GM04503 (cell line): ENCODE data around the gene OR2H1.
"Not testable (repeated sequence)": the region's sequence is repeated elsewhere in the genome, so short reads cannot be mapped to it uniquely, and the experiment has no call there.

Source experiments
- DNase-seq: peaks from one replicate; pipeline ENCODE4 v3.0.0-alpha.2; 2012; ENCODE audit warnings: low read depth

OR2H1 gene

DNA sequence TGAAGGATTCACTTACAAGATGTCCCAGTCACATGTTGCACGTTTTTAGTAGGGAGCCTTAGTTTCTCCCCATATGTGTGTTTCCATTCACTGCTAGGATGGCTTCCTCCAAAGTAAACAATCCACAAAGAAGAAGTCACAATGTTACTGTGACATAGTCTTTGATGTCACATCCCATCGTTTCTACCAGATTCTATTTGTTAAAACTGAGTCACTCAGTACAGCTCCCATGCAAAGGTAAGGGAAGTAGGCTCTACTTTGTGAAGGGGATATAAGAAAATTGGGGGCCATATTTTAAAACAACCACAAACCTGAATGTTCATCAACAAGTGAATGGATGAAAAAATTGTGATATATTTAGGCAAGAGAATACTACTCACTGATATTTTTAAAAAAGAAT, at the start of gene OR2H1, which contains the start of gene OR11A1:
Gene OR2H1, plus strand, starts transcription at position 185 of the 400 bp plus-strand sequence. CDS start 4,615 bp downstream, outside the sequence.
Gene OR11A1, minus strand, starts transcription at position 101 of the 400 bp plus-strand sequence. CDS start 29,430 bp downstream, outside the sequence.
- no peak for DNase-seq

- no peak for DNase-seq
Measured at GRCh38 chr6:29414588-29414987, 42.4 kb upstream of the OR2H1 start, which contains the start of gene OR12D1. TSS of gene OR12D1 (plus strand) at chr6:29414928.

- DNase-seq: no peak
Measured at GRCh38 chr6:29419516-29419915, 37.4 kb upstream of the OR2H1 start.

GRCh38 chr6:29424168-29424567, 32.8 kb upstream of the OR2H1 start:
- DNase-seq: no peak

DNA sequence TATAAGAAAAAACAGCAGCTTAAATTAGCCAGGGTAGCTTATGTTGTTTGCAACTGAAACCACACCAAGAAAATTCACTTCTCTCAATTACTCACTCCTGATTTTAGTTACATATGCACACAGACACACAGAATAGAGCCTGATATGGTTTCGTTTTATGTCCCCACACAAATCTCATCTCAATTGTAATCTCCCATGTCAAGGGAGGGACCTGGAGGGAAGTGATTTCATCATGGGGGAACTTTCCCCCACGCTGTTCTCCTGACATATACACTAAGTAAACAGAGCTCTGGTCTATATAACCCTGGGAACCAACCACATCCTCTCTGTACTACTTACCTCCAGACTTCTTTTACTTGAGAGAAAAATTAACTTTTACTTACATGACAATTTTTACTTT, 32.4 kb upstream of the OR2H1 start:
- no peak for DNase-seq

DNA sequence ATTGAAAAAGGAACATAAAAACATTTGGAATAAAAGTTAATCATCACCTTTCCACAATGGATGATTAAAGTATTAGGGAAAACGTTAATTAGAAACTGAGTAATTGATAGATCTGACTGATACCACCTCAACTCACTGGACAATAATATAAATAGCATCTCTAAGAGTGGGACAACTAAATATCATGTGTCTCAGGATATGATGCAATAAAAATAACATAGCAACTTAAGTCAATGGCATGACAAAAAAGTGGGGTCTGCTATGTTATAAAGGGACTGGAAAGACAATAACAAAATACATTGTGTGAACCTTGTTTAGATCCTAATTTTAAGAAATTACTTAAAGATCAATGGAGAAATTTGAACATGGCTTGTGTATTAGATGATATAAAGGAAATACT, 31.9 kb upstream of the OR2H1 start:
- DNase-seq: no peak

DNA sequence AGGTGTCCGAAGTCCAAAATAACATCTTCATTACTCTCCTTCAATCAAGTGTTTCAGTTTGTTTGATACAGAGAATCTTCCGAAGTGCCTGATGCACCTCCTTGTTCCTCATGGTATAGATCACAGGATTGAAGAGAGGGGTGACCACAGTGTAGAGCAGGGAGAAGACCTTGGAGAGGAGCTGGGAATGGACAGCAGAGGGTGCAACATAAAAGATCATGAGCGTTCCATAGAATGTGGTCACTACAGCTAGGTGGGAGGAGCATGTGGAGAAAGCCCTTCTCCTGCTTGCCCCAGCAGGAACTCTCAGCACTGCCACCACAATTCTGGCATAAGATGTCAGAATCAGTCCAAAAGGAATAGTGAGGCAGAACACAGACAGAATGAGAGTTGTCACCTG, 30.3 kb upstream of the OR2H1 start:
- no peak for DNase-seq

- not testable (repeated sequence) for DNase-seq
Measured at GRCh38 chr6:29436730-29437129, 20.2 kb upstream of the OR2H1 start.

DNA sequence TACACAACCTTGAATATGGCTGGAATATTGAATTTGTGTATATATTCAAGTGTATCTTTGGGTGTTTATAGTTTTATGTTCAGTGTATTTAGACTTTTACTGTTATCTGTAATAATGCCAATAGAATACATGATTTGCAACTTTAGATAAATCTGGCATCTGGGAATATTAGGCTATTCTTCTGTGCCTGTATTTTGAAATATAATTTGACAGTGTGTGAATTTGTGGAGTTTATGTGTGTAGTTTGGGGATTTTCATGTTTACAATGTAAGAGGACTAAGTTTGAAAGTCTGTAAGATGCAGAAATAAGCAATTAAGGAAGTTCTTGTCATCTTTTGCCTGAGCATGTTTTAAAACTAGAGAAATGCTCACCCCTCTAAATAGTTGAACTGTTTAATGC, 17.9 kb upstream of the OR2H1 start, which contains the start of gene OR10C1:
Gene OR10C1, plus strand, starts transcription at position 301 of the 400 bp plus-strand sequence. CDS start 710 bp downstream, outside the sequence.
- no peak for DNase-seq

DNA sequence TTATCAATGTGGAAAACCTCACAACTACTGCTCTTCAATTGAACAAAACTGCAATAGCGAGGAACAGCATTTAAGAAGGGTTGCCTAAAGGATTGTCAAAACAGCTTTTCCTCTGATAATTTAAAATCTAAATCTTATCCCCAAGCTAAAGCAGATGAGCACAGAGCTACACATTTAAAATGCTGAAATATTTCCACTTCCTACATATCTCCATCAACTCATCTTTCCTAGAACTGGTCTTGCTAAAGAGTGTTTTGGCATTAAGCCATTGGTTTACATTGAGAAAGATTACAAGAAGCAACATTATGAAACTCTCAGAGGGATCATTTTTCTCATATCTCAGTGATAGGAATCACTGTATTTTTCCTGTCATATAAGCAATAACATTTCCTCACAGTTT, 14.2 kb upstream of the OR2H1 start:
- no peak for DNase-seq

- not testable (repeated sequence) for DNase-seq
Measured at GRCh38 chr6:29444031-29444430, 12.9 kb upstream of the OR2H1 start.

DNA sequence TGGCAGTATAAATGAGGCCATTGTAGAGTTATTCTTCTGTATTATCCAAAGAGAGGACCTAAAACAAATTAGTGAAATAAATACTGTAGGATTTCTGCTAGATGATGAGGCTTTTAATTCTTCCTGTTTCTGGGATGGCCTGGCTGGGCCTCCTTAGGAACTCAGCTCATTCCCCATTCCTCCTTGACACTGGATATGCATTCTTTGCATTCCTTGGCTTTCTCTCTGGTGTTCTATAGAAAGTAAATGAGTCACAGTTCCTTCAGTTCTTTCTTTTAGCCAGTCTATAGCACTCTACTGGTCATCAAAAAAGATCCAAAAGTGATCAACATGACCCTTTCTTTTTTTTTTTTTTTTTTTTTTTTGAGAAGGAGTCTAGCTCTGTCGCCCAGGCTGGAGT, 9.3 kb upstream of the OR2H1 start:
- DNase-seq: no peak

DNA sequence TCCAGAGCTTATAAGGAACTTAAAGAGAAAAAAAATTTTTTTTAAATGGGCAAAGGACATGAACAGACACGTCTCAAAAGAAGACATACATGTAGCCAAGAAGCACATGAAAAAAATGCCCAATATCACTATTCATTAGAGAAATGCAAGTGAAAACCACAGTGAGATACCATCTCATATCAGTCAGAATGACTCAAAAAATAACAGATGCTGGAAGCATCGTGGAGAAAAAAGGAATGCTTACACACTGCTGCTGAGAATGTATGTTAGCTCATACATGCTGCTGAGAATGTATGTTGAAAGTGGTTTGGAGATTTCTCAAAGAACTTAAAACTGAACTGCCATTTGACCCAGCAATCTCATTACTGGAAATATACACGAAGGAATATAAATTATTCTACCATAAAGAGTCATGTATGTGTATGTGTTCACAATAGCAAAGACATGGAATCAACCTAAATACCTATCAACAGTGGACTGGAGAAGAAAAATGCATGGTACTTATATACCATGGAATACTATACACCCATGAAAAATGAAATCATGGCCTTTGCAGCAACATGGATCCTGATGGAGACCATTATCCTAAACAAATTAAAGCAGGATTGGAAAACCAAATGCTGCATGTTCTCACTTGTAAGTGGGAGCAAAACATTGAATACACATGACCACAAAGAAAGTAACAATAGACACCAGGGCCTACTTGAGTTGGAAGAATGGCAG, 5.3 kb upstream of the OR2H1 start:
- DNase-seq: no peak

GRCh38 chr6:29461021-29461814, 4.3 kb downstream of the OR2H1 start:
- no peak for DNase-seq

DNA sequence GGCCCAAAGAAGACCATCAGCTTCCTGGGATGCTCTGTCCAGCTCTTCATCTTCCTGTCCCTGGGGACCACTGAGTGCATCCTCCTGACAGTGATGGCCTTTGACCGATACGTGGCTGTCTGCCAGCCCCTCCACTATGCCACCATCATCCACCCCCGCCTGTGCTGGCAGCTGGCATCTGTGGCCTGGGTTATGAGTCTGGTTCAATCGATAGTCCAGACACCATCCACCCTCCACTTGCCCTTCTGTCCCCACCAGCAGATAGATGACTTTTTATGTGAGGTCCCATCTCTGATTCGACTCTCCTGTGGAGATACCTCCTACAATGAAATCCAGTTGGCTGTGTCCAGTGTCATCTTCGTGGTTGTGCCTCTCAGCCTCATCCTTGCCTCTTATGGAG, 5.1 kb downstream of the OR2H1 start:
- no peak for DNase-seq

DNA sequence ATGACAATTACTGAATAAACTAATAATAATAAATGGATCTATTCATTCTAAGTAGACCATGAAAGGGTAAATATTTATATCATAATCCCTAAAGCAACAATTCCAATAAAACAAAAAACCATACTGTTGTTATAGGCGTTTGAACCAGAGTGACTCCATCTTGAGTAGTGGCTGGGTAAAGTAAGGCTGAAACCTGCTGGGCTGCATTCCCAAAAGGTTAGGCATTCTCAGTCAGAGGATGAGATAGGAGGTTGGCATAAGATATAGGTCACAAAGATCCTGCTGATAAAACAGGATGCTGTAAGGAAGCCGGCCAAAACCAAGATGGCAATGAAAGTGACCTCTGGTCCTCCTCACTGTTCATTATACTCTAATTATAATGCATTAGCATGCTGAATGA, 8.3 kb downstream of the OR2H1 start:
- no peak for DNase-seq

DNA sequence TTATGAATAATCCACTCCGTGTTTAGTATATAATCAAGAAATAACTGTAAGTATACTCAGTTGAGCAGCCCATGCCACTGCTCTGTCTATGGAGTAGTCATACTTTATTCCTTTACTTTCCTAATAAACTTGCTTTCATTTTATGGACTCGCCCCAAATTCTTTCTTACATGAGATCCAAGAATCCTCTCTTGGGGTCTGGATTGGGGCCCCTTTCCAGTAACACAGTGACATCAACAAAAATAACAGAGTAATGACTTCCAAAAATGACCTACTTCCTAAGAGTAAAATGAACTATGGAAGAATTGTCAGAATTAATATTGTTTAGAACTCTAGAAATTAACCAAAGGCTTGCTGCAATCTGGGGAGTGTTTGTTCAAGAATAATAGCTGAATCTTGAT, 8.8 kb downstream of the OR2H1 start:
- no peak for DNase-seq

- no peak for DNase-seq
Measured at GRCh38 chr6:29466241-29466640, 9.3 kb downstream of the OR2H1 start.

DNA sequence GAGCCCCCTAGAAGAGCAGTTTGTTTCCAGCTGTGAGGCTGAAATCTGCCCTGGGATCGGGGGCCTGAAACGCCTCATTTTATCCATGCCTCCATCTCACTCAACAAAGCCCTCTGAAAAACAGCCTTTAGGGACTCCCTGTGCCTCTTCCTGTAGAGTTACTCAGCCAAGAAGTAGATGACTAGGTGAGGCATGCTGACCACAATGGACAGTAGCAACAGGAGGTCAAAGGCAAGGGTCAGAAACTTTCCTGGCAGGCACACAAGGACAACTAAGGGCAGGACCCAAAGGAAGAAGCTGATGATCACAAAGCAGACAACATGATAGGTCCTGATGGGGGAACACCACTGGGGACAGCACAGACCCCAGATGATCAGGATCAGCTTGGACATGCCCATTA, 18.0 kb downstream of the OR2H1 start:
- DNase-seq: no peak

DNA sequence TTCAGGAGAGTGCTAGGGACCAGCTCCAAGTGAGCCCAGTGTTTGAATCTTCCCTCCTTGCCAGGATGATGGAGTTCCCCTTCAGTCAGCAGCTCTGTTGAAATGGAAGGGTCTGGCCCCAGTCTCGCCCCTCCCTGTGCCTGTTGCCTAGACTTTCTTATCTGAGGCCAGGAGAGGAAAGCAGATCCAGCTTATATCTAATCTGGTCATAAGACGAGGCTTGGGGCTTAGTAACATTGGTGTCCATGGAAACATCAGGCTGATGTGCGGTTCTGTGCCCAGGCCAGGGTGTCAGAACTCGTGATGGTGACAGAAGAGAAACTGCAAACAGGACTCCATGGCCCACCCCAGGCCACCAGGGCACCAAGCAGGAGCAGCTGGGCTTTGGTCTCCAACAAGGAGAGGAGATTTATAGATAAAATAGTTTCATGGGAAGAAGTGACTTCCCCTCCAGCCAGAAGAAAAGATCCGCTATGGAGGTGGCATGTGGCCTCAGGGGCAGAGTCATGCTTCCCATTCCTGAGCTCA, 21.0 kb downstream of the OR2H1 start:
- no peak for DNase-seq

DNA sequence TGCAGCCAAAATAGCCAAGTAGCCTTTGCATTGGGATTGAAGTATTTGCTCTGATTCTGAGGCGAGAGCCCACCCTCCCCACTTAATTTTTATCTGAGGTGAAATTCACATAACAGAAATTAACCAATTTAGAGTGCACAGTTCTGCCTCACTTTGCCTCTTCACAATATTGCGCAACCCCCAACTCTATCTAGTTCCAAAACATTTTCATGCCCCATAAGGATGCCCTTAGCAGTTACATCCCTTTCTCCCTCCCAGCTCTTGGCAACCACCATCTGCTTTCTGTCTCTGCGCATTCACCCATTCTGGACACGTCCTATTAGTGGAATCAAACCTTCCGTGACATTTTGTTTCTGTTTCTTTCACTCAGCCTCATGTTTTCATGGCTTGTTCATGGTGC, 21.8 kb downstream of the OR2H1 start:
- no peak for DNase-seq

GRCh38 chr6:29479560-29479959, 22.6 kb downstream of the OR2H1 start:
- DNase-seq: no peak

DNA sequence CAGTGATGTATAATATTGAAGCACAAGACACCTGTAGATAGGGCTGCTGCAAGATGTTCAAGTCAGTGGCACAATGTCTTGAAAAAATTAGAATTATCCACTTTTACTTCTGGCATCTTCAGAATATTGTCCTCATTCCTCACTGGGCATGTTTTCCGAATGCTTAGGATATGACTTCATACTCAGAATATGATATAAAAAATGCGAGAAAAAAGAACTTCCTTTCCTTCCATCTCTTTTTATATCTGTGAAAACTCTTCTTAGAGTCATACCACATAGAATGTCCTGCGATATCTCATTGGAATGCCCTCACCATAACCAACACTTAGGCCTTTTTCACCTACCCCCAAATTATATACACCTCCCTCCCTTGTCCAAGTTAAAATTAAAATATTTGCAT, 26.2 kb downstream of the OR2H1 start:
- DNase-seq: no peak
